ENCODE measurements around the gene ATP2B3.
"Not testable (repeated sequence)": the region's sequence is repeated elsewhere in the genome, so short reads cannot be mapped to it uniquely, and the experiment has no call there.

ATP2B3 gene

DNA sequence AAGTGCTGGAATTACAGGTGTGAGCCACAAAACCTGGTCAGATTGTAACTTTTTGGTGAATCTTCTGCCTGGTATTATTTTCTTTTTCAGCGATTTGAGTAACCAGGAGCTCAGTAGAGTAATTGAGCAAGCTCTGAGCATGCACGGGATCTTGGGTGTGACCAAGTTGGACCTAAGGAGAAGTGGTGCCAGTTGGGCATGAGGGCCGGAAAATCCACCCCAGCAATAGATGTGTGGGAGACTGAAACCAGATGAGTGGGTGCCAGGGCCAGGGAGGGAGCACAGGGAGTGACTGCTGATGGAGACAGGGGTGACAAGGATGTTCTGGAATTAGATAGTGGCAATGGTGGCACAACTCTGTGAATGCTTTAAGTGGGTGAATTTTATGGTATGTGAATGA lies 85.2 kb downstream of the ATP2B3 start:
- no peaks in the 10 kb centered on the region for H3K27me3 ChIP-seq (ENCODE audit: insufficient read depth, low read length, poor library complexity, severe bottlenecking)
- TF ChIP-seq EZH2phosphoT487 (IDR thresholded peaks at IDR 0.05; ENCODE audit: borderline replicate concordance), result no peak
- TF ChIP-seq, protein P1, sequence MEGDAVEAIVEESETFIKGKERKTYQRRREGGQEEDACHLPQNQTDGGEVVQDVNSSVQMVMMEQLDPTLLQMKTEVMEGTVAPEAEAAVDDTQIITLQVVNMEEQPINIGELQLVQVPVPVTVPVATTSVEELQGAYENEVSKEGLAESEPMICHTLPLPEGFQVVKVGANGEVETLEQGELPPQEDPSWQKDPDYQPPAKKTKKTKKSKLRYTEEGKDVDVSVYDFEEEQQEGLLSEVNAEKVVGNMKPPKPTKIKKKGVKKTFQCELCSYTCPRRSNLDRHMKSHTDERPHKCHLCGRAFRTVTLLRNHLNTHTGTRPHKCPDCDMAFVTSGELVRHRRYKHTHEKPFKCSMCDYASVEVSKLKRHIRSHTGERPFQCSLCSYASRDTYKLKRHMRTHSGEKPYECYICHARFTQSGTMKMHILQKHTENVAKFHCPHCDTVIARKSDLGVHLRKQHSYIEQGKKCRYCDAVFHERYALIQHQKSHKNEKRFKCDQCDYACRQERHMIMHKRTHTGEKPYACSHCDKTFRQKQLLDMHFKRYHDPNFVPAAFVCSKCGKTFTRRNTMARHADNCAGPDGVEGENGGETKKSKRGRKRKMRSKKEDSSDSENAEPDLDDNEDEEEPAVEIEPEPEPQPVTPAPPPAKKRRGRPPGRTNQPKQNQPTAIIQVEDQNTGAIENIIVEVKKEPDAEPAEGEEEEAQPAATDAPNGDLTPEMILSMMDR (conservative IDR thresholded peaks at IDR 0.05; ENCODE audit: low read length), result no peak
- H3K9me3 ChIP-seq (ENCODE audit: insufficient read depth, low read depth, low read length), result no peaks in the 10 kb centered on the region

DNA sequence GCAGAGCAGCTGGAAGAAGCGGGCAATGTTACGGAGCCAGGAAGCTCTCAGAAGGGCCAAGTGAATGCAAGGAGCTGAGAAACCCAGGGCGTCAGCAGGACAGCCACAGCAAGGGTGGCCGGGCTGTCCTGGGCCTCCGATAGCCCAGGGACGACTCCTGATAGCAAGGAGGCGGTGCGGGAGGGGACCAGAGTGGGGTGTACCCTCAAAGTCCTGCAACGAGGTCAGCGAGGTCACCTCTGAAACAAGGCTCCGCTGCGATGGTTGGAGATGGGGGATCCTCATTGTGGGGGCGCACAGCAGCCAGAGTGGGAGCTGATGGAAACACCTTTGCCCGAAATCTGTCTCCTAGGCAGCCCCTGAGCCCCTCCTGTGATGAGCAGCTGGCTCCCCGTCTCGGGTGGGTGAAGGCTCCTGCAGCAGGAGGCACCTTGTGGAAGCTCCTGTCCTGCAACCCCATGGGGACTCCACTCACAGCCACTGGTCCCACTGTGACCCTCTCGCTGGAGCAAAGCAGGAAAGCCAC lies 85.8 kb downstream of the ATP2B3 start:
- Histone ChIP-seq H2AFZ (ENCODE audit: low read length) (no peak overlapping the region), H3K79me2 (ENCODE audit: insufficient read depth, low read length) (peaks cover 16% of the 10 kb centered on the region), H3K4me2 (ENCODE audit: low read depth, low read length, poor library complexity, severe bottlenecking) (no peak overlapping the region), H3K9ac (ENCODE audit: low read depth, low read length, poor library complexity, severe bottlenecking) (no peak overlapping the region), H3K9me3 (ENCODE audit: insufficient read depth, low read depth, low read length) (no peaks in the 10 kb centered on the region), H4K20me1 (ENCODE audit: insufficient read depth, low read length, poor library complexity, severe bottlenecking) (peaks cover 3% of the 10 kb centered on the region), H3K4me1 (ENCODE audit: insufficient read depth, low read length, poor library complexity, severe bottlenecking) (peaks cover 6% of the 10 kb centered on the region), H3K27me3 (ENCODE audit: insufficient read depth, low read length, poor library complexity, severe bottlenecking) (no peaks in the 10 kb centered on the region), H3K9me2 (replicated peaks; ENCODE audit: low read depth, low read length) (no peaks in the 10 kb centered on the region), H3F3A (ENCODE audit: low read depth) (no peaks in the 10 kb centered on the region), H3K4me3 (ENCODE audit: low read length, poor library complexity, severe bottlenecking) (no peak overlapping the region), H3K36me3 (ENCODE audit: insufficient read depth, low read length) (no peaks in the 10 kb centered on the region)
- TF ChIP-seq, protein P1 (conservative IDR thresholded peaks at IDR 0.05; ENCODE audit: low read length), result no peak
- no peak for TF ChIP-seq EZH2phosphoT487 (IDR thresholded peaks at IDR 0.05; ENCODE audit: borderline replicate concordance)

More for the DNA sequence above, 85.2 kb downstream of the ATP2B3 start:
- no peak overlapping the region for H3K4me3 ChIP-seq (ENCODE audit: low read length, poor library complexity, severe bottlenecking)
- H3K4me2 ChIP-seq (ENCODE audit: low read depth, low read length, poor library complexity, severe bottlenecking), result no peak overlapping the region
- no peak overlapping the region for H3K9ac ChIP-seq (ENCODE audit: low read depth, low read length, poor library complexity, severe bottlenecking)
- H3F3A ChIP-seq (ENCODE audit: low read depth), result no peaks in the 10 kb centered on the region
- peaks cover 6% of the 10 kb centered on the region for H3K4me1 ChIP-seq (ENCODE audit: insufficient read depth, low read length, poor library complexity, severe bottlenecking)
- peaks cover 8% of the 10 kb centered on the region for H4K20me1 ChIP-seq (ENCODE audit: insufficient read depth, low read length, poor library complexity, severe bottlenecking)
- H3K9me2 ChIP-seq (replicated peaks; ENCODE audit: low read depth, low read length), result no peaks in the 10 kb centered on the region
- H3K79me2 ChIP-seq (ENCODE audit: insufficient read depth, low read length), result peaks cover 22% of the 10 kb centered on the region
- no peak overlapping the region for H2AFZ ChIP-seq (ENCODE audit: low read length)
- H3K36me3 ChIP-seq (ENCODE audit: insufficient read depth, low read length), result no peaks in the 10 kb centered on the region

DNA sequence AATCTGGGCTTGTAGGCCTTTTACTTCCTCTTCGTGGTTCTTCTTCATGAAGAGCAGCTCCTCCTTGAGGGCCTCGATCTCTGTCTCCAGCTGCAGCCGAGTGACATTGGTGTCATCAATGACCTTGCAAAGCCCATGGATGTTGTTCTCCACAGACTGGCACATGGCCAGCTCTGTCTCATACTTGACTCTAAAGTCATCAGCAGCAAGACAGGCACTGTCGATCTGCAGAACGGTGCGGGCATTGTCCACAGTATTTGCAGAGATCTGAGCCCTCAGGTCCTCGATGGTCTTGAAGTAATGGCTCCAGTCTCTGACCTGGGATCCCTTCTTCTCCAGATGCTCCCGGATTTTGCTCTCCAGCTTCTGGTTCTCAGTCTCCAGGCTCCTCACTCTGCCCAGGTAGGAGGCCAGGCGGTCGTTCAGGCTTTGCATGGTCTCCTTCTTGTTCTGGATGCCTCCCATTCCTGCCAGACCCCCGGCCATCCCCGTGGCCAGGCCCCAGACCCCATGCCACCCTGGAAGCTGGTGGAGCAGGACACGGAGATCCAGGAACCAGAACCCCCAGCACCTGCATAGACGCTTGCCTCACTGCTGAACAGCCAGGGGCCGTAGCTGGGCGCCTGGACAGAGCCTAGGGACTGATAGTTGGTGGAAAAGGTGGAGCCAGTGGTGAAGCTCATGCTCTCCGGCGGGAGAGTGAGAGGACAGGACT lies 87.4 kb downstream of the ATP2B3 start:
- not testable (repeated sequence) for H3K9ac ChIP-seq (ENCODE audit: low read depth, low read length, poor library complexity, severe bottlenecking); H3K9me2 ChIP-seq (replicated peaks; ENCODE audit: low read depth, low read length); H3K27me3 ChIP-seq (ENCODE audit: insufficient read depth, low read length, poor library complexity, severe bottlenecking); H4K20me1 ChIP-seq (ENCODE audit: insufficient read depth, low read length, poor library complexity, severe bottlenecking); H3K9me3 ChIP-seq (ENCODE audit: insufficient read depth, low read depth, low read length); H3K79me2 ChIP-seq (ENCODE audit: insufficient read depth, low read length); H3K4me2 ChIP-seq (ENCODE audit: low read depth, low read length, poor library complexity, severe bottlenecking); H3F3A ChIP-seq (ENCODE audit: low read depth); H3K4me3 ChIP-seq (ENCODE audit: low read length, poor library complexity, severe bottlenecking); H3K36me3 ChIP-seq (ENCODE audit: insufficient read depth, low read length); H3K4me1 ChIP-seq (ENCODE audit: insufficient read depth, low read length, poor library complexity, severe bottlenecking); H2AFZ ChIP-seq (ENCODE audit: low read length)

DNA sequence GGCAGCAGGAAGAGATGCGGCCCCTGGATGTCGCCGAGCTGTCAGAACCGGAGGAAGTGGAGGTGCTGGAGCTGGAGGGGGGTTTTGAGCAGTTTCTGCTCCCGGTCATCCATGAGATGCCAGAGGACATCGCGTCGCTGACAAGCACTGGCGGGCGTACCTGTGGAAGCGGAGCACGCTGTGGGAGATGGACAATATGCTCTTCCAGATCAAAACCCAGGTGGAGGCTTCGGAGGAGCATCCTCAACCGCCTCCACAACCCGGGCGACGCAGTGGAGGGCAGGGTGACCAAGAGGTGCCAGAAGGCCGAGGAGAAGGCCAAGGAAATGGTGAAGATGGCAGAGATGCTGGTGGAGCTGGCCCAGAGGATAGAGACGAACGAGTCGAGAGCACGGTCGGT lies 89.1 kb downstream of the ATP2B3 start:
- TF ChIP-seq, protein P1 (conservative IDR thresholded peaks at IDR 0.05; ENCODE audit: low read length), result no peak
- no peak for TF ChIP-seq EZH2phosphoT487 (IDR thresholded peaks at IDR 0.05; ENCODE audit: borderline replicate concordance)
- no peaks in the 10 kb centered on the region for H4K20me1 ChIP-seq (ENCODE audit: insufficient read depth, low read length, poor library complexity, severe bottlenecking)
- no peaks in the 10 kb centered on the region for H3K4me1 ChIP-seq (ENCODE audit: insufficient read depth, low read length, poor library complexity, severe bottlenecking)
- H2AFZ ChIP-seq (ENCODE audit: low read length), result no peak overlapping the region
- H3K79me2 ChIP-seq (ENCODE audit: insufficient read depth, low read length), result no peaks in the 10 kb centered on the region
- no peaks in the 10 kb centered on the region for H3K9me3 ChIP-seq (ENCODE audit: insufficient read depth, low read depth, low read length)
- no peaks in the 10 kb centered on the region for H3F3A ChIP-seq (ENCODE audit: low read depth)
- H3K36me3 ChIP-seq (ENCODE audit: insufficient read depth, low read length), result no peaks in the 10 kb centered on the region
- no peaks in the 10 kb centered on the region for H3K27me3 ChIP-seq (ENCODE audit: insufficient read depth, low read length, poor library complexity, severe bottlenecking)
- H3K4me3 ChIP-seq (ENCODE audit: low read length, poor library complexity, severe bottlenecking), result no peak overlapping the region
- no peaks in the 10 kb centered on the region for H3K9me2 ChIP-seq (replicated peaks; ENCODE audit: low read depth, low read length)
- H3K9ac ChIP-seq (ENCODE audit: low read depth, low read length, poor library complexity, severe bottlenecking), result no peak overlapping the region
- H3K4me2 ChIP-seq (ENCODE audit: low read depth, low read length, poor library complexity, severe bottlenecking), result no peak overlapping the region
